ENCODE data around the gene CPED1. TPM values are rescaled to one million over a fixed set of nuclear protein-coding genes. Genes with fewer than 3 reads are reported as not detected.
"Not testable (repeated sequence)": the region's sequence is repeated elsewhere in the genome, so short reads cannot be mapped to it uniquely, and the experiment has no call there.

The CPED1 gene
- total RNA-seq, 2 donors from 2014 or later: 77.4 to 126 TPM

DNA sequence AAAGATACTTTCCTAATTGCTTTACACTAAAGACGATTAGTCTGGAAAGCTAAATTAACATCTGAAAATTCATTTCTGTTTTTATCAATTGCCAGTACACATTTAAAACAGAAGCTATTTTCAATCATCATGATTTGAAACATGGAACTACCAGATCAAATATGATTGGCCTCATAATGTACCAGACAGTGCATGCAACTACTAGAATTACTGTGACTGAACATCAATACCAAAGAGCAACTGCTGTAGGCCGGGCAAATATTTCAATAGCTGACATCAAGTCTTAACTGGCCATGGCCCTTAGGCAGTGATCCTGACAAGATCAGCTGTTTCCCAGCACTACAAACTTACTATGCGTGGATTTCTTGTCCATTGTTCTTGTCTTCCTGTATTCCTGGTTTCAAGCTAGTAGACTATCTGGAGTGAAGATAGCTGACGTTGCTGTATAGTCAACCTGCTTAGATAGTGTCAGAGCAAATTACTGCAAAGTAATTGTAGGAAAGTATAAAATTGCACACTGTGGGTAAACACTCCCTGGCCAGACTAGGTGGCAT lies 318.6 kb downstream of the CPED1 start:
- no peaks in the 10 kb centered on the region for H3K27me3 ChIP-seq (replicated peaks; ENCODE audit: insufficient read depth)
- TF ChIP-seq, protein P1, sequence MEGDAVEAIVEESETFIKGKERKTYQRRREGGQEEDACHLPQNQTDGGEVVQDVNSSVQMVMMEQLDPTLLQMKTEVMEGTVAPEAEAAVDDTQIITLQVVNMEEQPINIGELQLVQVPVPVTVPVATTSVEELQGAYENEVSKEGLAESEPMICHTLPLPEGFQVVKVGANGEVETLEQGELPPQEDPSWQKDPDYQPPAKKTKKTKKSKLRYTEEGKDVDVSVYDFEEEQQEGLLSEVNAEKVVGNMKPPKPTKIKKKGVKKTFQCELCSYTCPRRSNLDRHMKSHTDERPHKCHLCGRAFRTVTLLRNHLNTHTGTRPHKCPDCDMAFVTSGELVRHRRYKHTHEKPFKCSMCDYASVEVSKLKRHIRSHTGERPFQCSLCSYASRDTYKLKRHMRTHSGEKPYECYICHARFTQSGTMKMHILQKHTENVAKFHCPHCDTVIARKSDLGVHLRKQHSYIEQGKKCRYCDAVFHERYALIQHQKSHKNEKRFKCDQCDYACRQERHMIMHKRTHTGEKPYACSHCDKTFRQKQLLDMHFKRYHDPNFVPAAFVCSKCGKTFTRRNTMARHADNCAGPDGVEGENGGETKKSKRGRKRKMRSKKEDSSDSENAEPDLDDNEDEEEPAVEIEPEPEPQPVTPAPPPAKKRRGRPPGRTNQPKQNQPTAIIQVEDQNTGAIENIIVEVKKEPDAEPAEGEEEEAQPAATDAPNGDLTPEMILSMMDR (IDR thresholded peaks at IDR 0.05): no peak
- no peak for ATAC-seq (ENCODE audit: insufficient number of reproducible peaks, low FRiP score, low read depth)

DNA sequence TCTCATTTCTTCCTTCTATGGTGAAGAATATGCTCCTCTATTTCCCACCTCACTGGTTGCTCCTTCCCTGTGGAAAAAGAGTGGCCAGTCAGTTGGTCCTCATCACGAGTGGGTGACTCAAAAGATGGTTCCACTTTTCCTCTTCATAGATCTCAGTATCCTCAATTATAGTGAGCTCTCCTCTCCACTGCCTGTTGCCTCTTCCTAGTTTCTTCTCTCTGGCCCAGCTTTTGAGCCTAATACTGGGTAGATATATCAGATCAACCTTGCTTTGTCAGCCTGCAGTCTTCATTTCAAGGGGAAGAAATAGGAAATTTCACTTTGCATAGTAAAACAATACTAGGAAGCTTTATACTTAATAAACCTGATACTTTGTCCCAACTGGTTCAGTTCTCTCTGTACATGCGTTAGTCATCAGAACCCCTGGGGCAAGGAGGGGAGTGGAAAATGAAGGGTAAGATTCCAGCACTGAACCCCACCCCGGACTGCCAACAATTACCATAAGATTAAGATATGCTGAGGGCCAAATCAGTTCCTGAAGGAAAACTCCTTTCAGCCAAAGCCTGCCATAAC lies 324.8 kb downstream of the CPED1 start:
- Histone ChIP-seq H3K27ac (no peak overlapping the region), H3K27me3 (replicated peaks; ENCODE audit: insufficient read depth) (no peaks in the 10 kb centered on the region), H3K4me3 (no peak overlapping the region), H3K36me3 (no peaks in the 10 kb centered on the region), H3K4me1 (ENCODE audit: control insufficient read depth in 1 of 2, low read depth in 2 of 2) (peaks cover 0 to 4% of the 10 kb centered on the region in 2 donors), H3K9me3 (no peaks in the 10 kb centered on the region)
- TF ChIP-seq, protein P1 (IDR thresholded peaks at IDR 0.05): no peak
- ATAC-seq (ENCODE audit: insufficient number of reproducible peaks, low FRiP score, low read depth): no peak
- DNase-seq (ENCODE audit: low spot score): no peak

More for the DNA sequence above, 318.6 kb downstream of the CPED1 start:
- no peak for DNase-seq (ENCODE audit: low spot score)
- Histone ChIP-seq H3K4me3 (no peak overlapping the region), H3K27ac (no peak overlapping the region), H3K9me3 (no peaks in the 10 kb centered on the region), H3K36me3 (no peaks in the 10 kb centered on the region), H3K4me1 (ENCODE audit: control insufficient read depth in 1 of 2, low read depth in 2 of 2) (no peaks in the 10 kb centered on the region)

DNA sequence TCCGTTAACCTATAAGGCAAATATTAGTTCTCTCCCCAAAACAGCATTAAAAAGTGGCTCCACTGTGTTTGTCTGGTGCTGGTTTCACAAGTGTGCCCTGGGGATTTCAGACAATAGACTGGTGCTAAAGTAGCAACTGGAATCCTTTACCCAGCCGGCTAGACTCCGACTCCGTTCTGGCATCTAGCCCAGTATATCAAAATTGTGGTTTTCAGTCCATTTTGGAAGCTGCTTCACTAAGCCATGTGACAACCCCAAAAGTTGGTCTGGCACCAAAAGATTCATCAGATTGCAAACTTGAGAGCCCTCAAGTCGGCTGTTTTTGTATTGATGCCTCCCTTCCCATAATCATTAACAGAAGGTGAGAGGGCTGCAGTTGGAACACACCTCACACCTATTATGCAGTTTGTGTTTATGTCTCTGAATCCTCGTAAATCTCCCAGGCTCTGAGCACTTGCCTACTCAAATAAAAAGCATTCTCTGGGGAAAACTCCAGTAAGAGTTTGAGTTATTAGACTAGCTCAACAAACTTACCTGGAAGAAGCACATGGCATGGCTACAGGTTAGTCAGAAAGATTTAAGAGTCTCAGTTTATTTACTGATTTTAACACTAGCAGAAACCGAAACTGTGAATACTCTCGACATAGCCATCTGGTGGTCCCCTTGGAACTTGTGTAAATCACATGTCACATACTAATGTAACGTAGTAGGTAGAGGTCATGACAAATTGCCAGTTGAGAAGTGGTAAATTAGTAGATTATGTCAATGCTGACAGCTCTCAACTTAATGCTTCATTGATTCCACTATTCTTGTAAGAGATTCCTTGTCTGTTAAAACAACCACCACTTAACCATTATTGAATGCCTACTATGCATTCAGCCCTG lies 325.5 kb downstream of the CPED1 start:
- Histone ChIP-seq H3K36me3 (no peaks in the 10 kb centered on the region), H3K4me1 (ENCODE audit: control insufficient read depth in 1 of 2, low read depth in 2 of 2) (peaks cover 0 to 4% of the 10 kb centered on the region in 2 donors), H3K9me3 (no peaks in the 10 kb centered on the region), H3K4me3 (no peak overlapping the region), H3K27me3 (replicated peaks; ENCODE audit: insufficient read depth) (no peaks in the 10 kb centered on the region), H3K27ac (no peak overlapping the region)
- DNase-seq (ENCODE audit: low spot score) (no peak), ATAC-seq (ENCODE audit: insufficient number of reproducible peaks, low FRiP score, low read depth) (no peak)
- TF ChIP-seq, protein P1 (IDR thresholded peaks at IDR 0.05): no peak

GRCh38 chr7:121315170-121315569 lies 326.7 kb downstream of the CPED1 start:
- H3K4me3 ChIP-seq; H3K27me3 ChIP-seq (replicated peaks; ENCODE audit: insufficient read depth); DNase-seq (ENCODE audit: low spot score); H3K36me3 ChIP-seq; H3K4me1 ChIP-seq (ENCODE audit: control insufficient read depth in 1 of 2, low read depth in 2 of 2); H3K9me3 ChIP-seq; ATAC-seq (ENCODE audit: insufficient number of reproducible peaks, low FRiP score, low read depth); H3K27ac ChIP-seq: not testable (repeated sequence)

DNA sequence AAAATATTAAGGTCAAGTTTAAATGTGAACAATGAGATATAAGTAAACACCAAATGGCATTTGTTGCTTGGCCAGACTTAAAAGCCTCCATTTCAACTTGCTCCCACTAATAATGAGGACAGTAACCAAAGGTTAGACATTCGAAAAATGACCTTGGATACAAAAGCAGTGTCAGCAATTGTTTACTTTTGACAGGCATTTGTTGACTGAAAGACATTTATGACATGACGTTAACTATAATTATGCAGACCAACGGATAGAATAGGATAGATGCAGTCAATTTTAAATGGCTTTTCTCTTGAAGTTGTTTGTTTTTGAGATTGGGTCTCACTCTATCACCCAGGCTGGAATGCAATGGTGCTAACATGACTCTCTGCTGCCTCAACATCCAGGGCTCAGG lies 333.9 kb downstream of the CPED1 start:
- Histone ChIP-seq H3K4me1 (ENCODE audit: control insufficient read depth in 1 of 2, low read depth in 2 of 2) (no peaks in the 10 kb centered on the region), H3K27ac (no peak overlapping the region), H3K9me3 (no peaks in the 10 kb centered on the region), H3K4me3 (no peak overlapping the region), H3K36me3 (no peaks in the 10 kb centered on the region), H3K27me3 (replicated peaks; ENCODE audit: insufficient read depth) (no peaks in the 10 kb centered on the region)
- TF ChIP-seq, protein P1 (IDR thresholded peaks at IDR 0.05): no peak
- no peak for ATAC-seq (ENCODE audit: insufficient number of reproducible peaks, low FRiP score, low read depth)
- no peak for DNase-seq (ENCODE audit: low spot score)
